GM21825 (cell line): ENCODE data around the gene CATSPERZ.

Experiments used
- ATAC-seq: cut with Tn5 transposase; IDR thresholded peaks from one replicate; pipeline ENCODE4 v1.9.1; 2021; ENCODE audit warnings: mild to moderate bottlenecking, moderate library complexity; ENCODE audit not compliant: unreplicated experiment

CATSPERZ gene

GRCh38 chr11:64284962-64285884 is 14.9 kb upstream of the CATSPERZ start, which contains the start of gene GPR137:
Gene GPR137 (plus strand): TSS chr11:64285848. CDS start chr11:64286525, 677 bp downstream.
- ATAC-seq, result peak; percentile 45

DNA sequence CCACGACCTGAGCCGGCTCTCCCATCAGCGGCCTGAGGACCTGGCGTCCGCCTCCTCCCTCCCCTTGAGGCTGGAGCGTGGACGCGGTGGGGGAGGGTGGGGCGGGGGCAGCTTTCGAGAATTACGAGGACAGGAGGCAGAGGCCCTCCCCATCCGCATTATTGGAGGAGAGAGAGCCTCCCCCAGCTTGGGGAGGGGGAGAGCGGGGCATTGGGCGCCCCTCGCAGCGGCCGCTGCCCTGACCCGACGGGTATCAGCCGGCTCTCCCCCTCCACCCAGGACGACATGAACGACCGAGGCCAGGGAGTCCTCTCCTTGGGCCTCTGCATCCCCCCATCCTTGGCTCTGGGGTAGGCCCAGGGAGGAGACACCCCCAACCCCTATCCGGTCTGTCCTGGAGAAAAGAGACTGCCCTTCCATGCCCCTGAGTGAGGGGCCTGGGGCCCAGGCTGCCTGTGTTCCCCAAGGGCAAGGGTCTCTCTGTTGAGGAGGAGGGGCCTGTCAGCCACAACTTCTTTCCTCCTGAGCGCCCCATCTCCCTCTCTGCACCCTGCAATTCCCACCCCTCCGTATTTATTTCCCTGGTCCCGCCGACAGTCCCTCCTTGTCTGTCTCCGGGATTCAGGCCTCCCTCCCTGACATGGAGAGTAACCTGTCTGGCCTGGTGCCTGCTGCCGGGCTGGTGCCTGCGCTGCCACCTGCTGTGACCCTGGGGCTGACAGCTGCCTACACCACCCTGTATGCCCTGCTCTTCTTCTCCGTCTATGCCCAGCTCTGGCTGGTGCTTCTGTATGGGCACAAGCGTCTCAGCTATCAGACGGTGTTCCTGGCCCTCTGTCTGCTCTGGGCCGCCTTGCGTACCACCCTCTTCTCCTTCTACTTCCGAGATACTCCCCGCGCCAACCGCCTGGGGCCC is 14.0 kb upstream of the CATSPERZ start:
- no peak for ATAC-seq

DNA sequence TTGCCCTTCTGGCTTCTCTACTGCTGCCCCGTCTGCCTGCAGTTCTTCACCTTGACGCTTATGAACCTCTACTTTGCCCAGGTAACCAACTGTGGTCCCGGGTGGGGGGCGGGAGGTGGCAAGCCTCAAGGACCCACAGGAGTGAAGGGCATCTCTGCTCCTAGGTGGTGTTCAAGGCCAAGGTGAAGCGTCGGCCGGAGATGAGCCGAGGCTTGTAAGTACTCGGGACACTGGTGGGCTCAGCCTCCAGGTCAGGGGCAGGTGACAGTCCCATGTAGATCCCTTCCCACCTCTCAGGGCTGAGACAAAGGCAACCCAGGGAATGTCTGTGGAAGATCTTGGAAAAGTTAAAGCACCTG is 13.4 kb upstream of the CATSPERZ start:
- ATAC-seq, result no peak

- ATAC-seq, result no peak
Observed at GRCh38 chr11:64287676-64288352, 12.3 kb upstream of the CATSPERZ start.

DNA sequence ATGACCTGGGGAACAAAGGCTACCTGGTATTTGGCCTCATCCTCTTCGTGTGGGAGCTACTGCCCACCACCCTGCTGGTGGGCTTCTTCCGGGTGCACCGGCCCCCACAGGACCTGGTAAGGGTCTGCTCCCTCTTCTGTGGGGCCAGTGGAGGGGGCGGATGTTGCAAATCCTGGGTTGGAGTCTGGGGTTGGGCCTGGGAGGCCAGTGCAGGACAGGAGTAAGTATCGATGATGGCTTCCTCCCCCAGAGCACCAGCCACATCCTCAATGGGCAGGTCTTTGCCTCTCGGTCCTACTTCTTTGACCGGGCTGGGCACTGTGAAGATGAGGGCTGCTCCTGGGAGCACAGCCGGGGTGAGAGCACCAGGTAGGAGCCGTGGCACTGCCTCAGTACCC is 11.8 kb upstream of the CATSPERZ start:
- no peak for ATAC-seq

- ATAC-seq, result no peak
Observed at GRCh38 chr11:64289002-64289564, 11.1 kb upstream of the CATSPERZ start.

GRCh38 chr11:64290352-64291261 is 9.6 kb upstream of the CATSPERZ start:
- no peak for ATAC-seq

DNA sequence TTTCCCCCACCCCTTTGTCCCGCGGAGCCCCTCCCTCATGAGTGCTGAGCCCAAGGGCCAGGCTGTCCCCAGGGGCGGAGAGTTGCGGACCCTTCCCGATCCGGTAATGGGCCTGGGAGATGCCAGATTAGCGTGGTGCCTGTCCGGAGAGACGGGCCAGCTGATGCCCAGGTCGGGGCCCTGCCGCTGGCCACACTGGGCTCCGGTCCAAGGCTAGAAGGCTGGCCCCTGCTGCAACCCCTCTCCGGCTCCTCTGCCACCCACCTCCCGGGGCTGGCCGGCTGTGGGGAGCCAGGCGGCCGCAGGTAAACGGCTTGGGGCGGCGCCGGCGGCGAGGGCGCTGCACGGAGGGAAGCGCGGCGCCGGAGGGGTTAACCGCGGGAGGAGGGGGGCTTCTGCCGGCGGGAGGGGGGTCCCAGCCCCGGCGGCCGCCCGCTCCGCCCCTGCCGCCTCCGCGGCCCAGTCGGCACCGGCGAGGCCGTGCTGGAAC is 8.9 kb upstream of the CATSPERZ start, which contains the start of gene KCNK4:
Gene KCNK4 (plus strand): TSS at position 41 of the 490 bp plus-strand sequence. CDS start 1,717 bp downstream, outside the sequence.
- ATAC-seq, result no peak

GRCh38 chr11:64291752-64292459 is 8.3 kb upstream of the CATSPERZ start:
- no peak for ATAC-seq

- ATAC-seq, result no peak
Observed at GRCh38 chr11:64292460-64293254, 7.5 kb upstream of the CATSPERZ start.

DNA sequence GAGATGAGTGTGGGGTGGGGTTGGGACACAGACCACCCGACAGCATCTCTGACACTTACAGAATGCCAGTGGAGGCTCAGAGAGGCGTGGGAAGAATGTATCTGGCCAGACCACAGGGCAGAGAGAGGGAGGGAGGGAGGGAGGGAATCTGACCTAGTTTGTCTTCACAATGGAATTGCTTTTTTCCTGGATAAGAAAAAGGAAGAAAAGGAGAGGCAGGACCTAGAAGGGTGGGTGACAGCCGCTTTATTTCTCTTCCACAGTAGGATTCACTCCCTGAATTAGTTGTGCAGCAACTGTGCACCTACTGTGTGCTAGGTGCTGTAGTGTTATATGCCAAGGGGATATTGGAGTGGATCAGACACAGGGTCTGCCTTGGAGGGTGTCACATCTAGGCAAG is 5.4 kb upstream of the CATSPERZ start:
- ATAC-seq, result no peak

DNA sequence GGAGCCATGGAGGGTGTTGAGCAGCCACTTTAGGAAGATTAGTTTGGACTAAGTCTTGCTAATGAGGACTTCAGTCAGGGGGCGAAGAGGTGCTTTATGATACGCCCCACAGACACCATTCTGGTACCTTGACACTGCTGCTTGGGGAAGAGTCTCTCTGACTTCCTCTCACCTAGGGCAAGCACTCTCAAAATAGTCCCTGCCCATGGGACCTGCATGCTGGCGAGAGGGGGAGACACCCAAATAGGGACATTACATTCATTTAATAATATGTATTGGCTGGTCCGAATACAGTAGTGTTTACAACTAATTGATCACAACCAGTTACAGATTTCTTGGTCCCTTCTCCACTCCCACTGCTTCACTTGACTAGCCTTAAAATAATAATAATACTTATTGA is 4.4 kb upstream of the CATSPERZ start:
- ATAC-seq, result no peak

DNA sequence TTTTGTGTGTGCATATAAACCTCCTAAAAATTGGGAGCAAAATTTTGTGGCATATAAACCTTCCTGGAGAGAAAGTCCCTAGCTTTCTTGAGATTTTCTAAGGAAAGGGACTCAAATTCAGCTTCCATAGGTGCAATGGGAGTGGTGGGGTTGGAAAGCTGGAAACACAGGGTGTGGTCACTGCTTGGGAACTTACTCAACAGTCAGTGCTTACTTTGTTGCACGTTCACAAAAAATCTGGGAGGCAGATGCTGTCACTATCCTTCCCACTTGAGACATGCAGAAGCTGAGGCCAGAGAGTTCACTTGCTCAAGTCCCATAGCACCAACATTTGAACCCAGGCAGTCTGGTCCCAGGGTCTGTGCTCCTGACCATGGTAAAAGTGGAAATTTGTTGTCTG is 3.9 kb upstream of the CATSPERZ start:
- ATAC-seq, result no peak

DNA sequence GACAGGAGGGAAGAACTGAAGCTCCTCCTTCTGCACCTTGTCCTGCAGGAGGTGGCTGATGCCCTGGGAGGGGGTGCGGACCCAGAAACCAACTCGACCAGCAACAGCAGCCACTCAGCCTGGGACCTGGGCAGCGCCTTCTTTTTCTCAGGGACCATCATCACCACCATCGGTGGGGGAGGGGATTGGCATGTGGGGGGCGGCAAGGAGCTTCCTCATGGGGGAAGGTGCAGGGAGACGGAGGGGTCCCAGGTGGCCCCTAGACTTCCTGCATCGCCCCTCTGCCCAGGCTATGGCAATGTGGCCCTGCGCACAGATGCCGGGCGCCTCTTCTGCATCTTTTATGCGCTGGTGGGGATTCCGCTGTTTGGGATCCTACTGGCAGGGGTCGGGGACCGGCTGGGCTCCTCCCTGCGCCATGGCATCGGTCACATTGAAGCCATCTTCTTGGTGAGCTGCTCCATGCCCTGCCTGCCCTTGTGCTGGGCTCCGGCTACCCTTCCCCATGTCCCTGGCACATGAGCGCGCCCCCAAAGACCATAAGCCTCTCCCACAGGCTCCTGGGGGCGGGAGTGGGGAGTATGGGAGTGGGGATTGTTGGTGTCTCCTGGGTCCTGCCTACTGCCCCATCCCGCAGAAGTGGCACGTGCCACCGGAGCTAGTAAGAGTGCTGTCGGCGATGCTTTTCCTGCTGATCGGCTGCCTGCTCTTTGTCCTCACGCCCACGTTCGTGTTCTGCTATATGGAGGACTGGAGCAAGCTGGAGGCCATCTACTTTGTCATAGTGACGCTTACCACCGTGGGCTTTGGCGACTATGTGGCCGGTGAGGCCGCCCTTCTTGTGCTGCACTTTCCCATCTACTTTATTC is 3.1 kb upstream of the CATSPERZ start:
- no peak for ATAC-seq

- no peak for ATAC-seq
Observed at GRCh38 chr11:64297699-64298358, 2.3 kb upstream of the CATSPERZ start.
